GM19025 (cell line): ENCODE data around the gene MKRN3.
"Not testable (repeated sequence)": the region's sequence is repeated elsewhere in the genome, so short reads cannot be mapped to it uniquely, and the experiment has no call there.

Source experiments
- ATAC-seq: cut with Tn5 transposase; IDR thresholded peaks from one replicate; pipeline ENCODE4 v1.9.1; 2021; ENCODE audit warnings: mild to moderate bottlenecking, low read depth, moderate library complexity; ENCODE audit not compliant: unreplicated experiment

MKRN3 gene

GRCh38 chr15:23578521-23579150 is 13.2 kb downstream of the MKRN3 start:
- no peak for ATAC-seq

- ATAC-seq: no peak
Observed at GRCh38 chr15:23588268-23588667, 22.8 kb downstream of the MKRN3 start.

- ATAC-seq: no peak
Observed at GRCh38 chr15:23589012-23589411, 23.5 kb downstream of the MKRN3 start.

- ATAC-seq: no peak
Observed at GRCh38 chr15:23594252-23594770, 28.8 kb downstream of the MKRN3 start.

- ATAC-seq: no peak
Observed at GRCh38 chr15:23595368-23595767, 29.9 kb downstream of the MKRN3 start.

GRCh38 chr15:23596736-23597135 is 31.3 kb downstream of the MKRN3 start:
- ATAC-seq: no peak

GRCh38 chr15:23597278-23597677 is 31.8 kb downstream of the MKRN3 start:
- not testable (repeated sequence) for ATAC-seq

GRCh38 chr15:23599053-23599452 is 33.6 kb downstream of the MKRN3 start:
- ATAC-seq: no peak

GRCh38 chr15:23602124-23602523 is 36.6 kb downstream of the MKRN3 start:
- no peak for ATAC-seq

GRCh38 chr15:23606226-23606625 is 40.8 kb downstream of the MKRN3 start:
- no peak for ATAC-seq

GRCh38 chr15:23616536-23616935 is 51.1 kb downstream of the MKRN3 start:
- ATAC-seq: no peak
